A549 (cell line): ENCODE data around the gene TAF1D. TPM values are rescaled to one million over a fixed set of nuclear protein-coding genes. Genes with fewer than 3 reads are reported as not detected.

ENCODE experiments used
- ATAC-seq, 2 experiments: fragments of 200-7000 bp in 1 of 2; fragments of >200 bp in 1 of 2; cut with Nextera tagmentation in 1 of 2; cut with Tn5 transposase in 1 of 2; 3 replicates each; pipeline versions ENCODE4 v1.8.0 to v1.9.1; 2018 to 2020; ENCODE audit warnings: mild to moderate bottlenecking in 1 of 2, moderate library complexity in 1 of 2
- CTCF ChIA-PET: fragments of 300-600 bp; sonication (Branson Sonifier 250); formaldehyde crosslinking; extraction: SDS; loops from one replicate; lab custom pipeline; 2021; ENCODE audit warnings: antibody characterized with exemption, inconsistent platforms; lab: Yijun Ruan, JAX
- POLR2A ChIA-PET: fragments of 350-600 bp; formaldehyde crosslinking; extraction: SDS; loops from one replicate; lab custom pipeline; 2021; ENCODE audit warnings: antibody characterized with exemption, inconsistent platforms; lab: Yijun Ruan, JAX
- DNase-seq, 2 experiments: peaks; one replicate each; pipeline versions ENCODE4 v3.0.0 to v3.0.0-alpha.2; 2011 to 2016; ENCODE audit warnings: low read depth in 1 of 2, low spot score in 1 of 2
- FAIRE-seq: peaks from 2 replicates; lab custom pipeline; 2011; peaks lifted over from hg19 to GRCh38; lab: Jason Lieb, UNC
- H3K27ac ChIP-seq, 2 experiments: fragments of >200 bp; sonication (Bioruptor Twin); formaldehyde crosslinking; 3 replicates each; pipeline ENCODE4 v1.5.1; 2016 to 2017
- H3K4me1 ChIP-seq: fragments of >200 bp; sonication (Bioruptor Twin); formaldehyde crosslinking; 3 replicates; pipeline ENCODE4 v1.6.1; 2016
- H3K4me2 ChIP-seq: fragments of >200 bp; sonication (Bioruptor Twin); formaldehyde crosslinking; 3 replicates; pipeline ENCODE4 v1.6.1; 2016
- H3K4me3 ChIP-seq: fragments of >200 bp; sonication (Bioruptor Twin); formaldehyde crosslinking; 3 replicates; pipeline ENCODE4 v1.5.1; 2016
- H3K9me3 ChIP-seq: fragments of >200 bp; sonication (Bioruptor Twin); formaldehyde crosslinking; 3 replicates; pipeline ENCODE4 v1.6.1; 2016
- BHLHE40 ChIP-seq: IDR thresholded peaks from 2 replicates; pipeline ENCODE4 v1.6.1; 2012; ENCODE audit warnings: low read depth, low read length, inconsistent platforms
- CBX2 ChIP-seq: fragments of 200-600 bp; sonication (generic); IDR thresholded peaks from 2 replicates; pipeline ENCODE4 v1.6.1; 2016; ENCODE audit warnings: low read depth, mild to moderate bottlenecking, borderline replicate concordance
- CHD4 ChIP-seq: fragments of 200-600 bp; sonication (generic); IDR thresholded peaks from 2 replicates; pipeline ENCODE4 v1.6.1; 2016; ENCODE audit warnings: antibody characterized with exemption, mild to moderate bottlenecking, borderline replicate concordance
- CTCF ChIP-seq: fragments of >200 bp; sonication (Bioruptor Twin); formaldehyde crosslinking; IDR thresholded peaks from 3 replicates; pipeline ENCODE4 v1.5.1; 2016
- EHMT2 ChIP-seq: fragments of 200-600 bp; sonication (generic); IDR thresholded peaks from 2 replicates; pipeline ENCODE4 v1.6.1; 2016; ENCODE audit warnings: antibody characterized with exemption, low read depth, mild to moderate bottlenecking, moderate library complexity
- EP300 ChIP-seq, 2 experiments: fragments of >200 bp; sonication (Bioruptor Twin); formaldehyde crosslinking; IDR thresholded peaks; 2 replicates in 1 of 2; 3 replicates in 1 of 2; pipeline ENCODE4 v1.6.1; 2016 to 2017
- ESRRA ChIP-seq: fragments of 150-350 bp; IDR thresholded peaks from 2 replicates; pipeline ENCODE4 v1.6.1; 2014; ENCODE audit warnings: mild to moderate bottlenecking, low read length, borderline replicate concordance
- FOSB ChIP-seq: fragments of 250-450 bp; sonication (Bioruptor Pico); IDR thresholded peaks from 2 replicates; pipeline ENCODE4 v1.5.0; 2020; ENCODE audit warnings: mild to moderate bottlenecking, moderate library complexity
- FOXS1 ChIP-seq: fragments of 250-450 bp; sonication (Bioruptor Pico); IDR thresholded peaks from 2 replicates; pipeline ENCODE4 v1.5.0; 2020; ENCODE audit warnings: mild to moderate bottlenecking, moderate library complexity
- GATA3 ChIP-seq: IDR thresholded peaks from 2 replicates; pipeline ENCODE4 v1.6.1; 2012; ENCODE audit warnings: borderline replicate concordance
- HDAC2 ChIP-seq: fragments of 200-600 bp; sonication (generic); IDR thresholded peaks from 2 replicates; pipeline ENCODE4 v1.6.1; 2016
- HEYL ChIP-seq: fragments of 250-450 bp; sonication (Bioruptor Pico); IDR thresholded peaks from 2 replicates; pipeline ENCODE4 v1.8.0; 2021; ENCODE audit warnings: mild to moderate bottlenecking, moderate library complexity
- KDM1A ChIP-seq: fragments of 200-600 bp; sonication (generic); IDR thresholded peaks from 2 replicates; pipeline ENCODE4 v1.6.1; 2016; ENCODE audit warnings: low read depth, mild to moderate bottlenecking
- MAX ChIP-seq: IDR thresholded peaks from 2 replicates; pipeline ENCODE4 v1.6.1; 2012
- NFE2L2 ChIP-seq: fragments of 150-350 bp; conservative IDR thresholded peaks from 2 replicates; pipeline ENCODE4 v1.6.1; 2014; ENCODE audit warnings: low read length
- PHF8 ChIP-seq: fragments of 200-600 bp; sonication (generic); IDR thresholded peaks from 2 replicates; pipeline ENCODE4 v1.6.1; 2016; ENCODE audit warnings: low read depth, mild to moderate bottlenecking, antibody characterized with exemption, moderate library complexity, borderline replicate concordance
- RAD21 ChIP-seq, 2 experiments: fragments of >200 bp in 1 of 2; sonication (Bioruptor Twin) in 1 of 2; formaldehyde crosslinking in 1 of 2; IDR thresholded peaks in 1 of 2; conservative IDR thresholded peaks in 1 of 2; 2 replicates in 1 of 2; 3 replicates in 1 of 2; pipeline ENCODE4 v1.6.1; 2012 to 2018; ENCODE audit warnings: inconsistent platforms in 1 of 2
- RCOR1 ChIP-seq: fragments of 150-350 bp; IDR thresholded peaks from 2 replicates; pipeline ENCODE4 v1.6.1; 2014; ENCODE audit warnings: antibody characterized with exemption, low read length, low read depth
- USF2 ChIP-seq: fragments of 450-650 bp; IDR thresholded peaks from 2 replicates; pipeline ENCODE4 v1.6.1; 2014; ENCODE audit warnings: antibody characterized with exemption
- ZFP36 ChIP-seq: fragments of 450-650 bp; IDR thresholded peaks from 2 replicates; pipeline ENCODE4 v1.6.1; 2014; ENCODE audit warnings: borderline replicate concordance; ENCODE audit not compliant: partially characterized antibody
- WGBS: methylation state at CpG from one replicate; pipeline ENCODE4 v1.1.6; 2017; ENCODE audit errors: missing lambda C conversion rate; 5-methylcytosine and 5-hydroxymethylcytosine counted together
- polyA plus RNA-seq, 4 experiments: library from polyadenylated mRNA; depleted of rRNA in 3 of 4; stranded (reverse); fragments of >200 nt; fragmentation: RNase III in 1 of 4; extraction: RNeasy Plus Mini Kit Qiagen cat#74134 plus additional on column Dnase treatment in 1 of 4; gene quantifications; 2 replicates in 3 of 4; 3 replicates in 1 of 4; pipeline ENCODE4 v1.2.3, GENCODE V29; 2011 to 2017
- TF ChIP-seq, protein P1 (sequence below): fragments of 250-450 bp; sonication (Bioruptor Pico); IDR thresholded peaks from 2 replicates; pipeline ENCODE4 v1.5.0; 2020; ENCODE audit warnings: low read depth, mild to moderate bottlenecking, moderate library complexity
- TF ChIP-seq, protein P2 (sequence below): fragments of 200-600 bp; sonication (generic); IDR thresholded peaks from 2 replicates; pipeline ENCODE4 v1.6.1; 2016; ENCODE audit warnings: antibody characterized with exemption, mild to moderate bottlenecking, moderate library complexity
- TF ChIP-seq, protein P3 (sequence below): fragments of 150-350 bp; IDR thresholded peaks from 2 replicates; pipeline ENCODE4 v1.6.1; 2014; ENCODE audit warnings: low read depth, mild to moderate bottlenecking, low read length

Gene TAF1D
- polyA plus RNA-seq, 2 of the 4 experiments (the other 2 are of a cell fraction): 116 to 218 TPM

GRCh38 chr11:93718057-93718563 is 23.2 kb downstream of the TAF1D start:
- Histone ChIP-seq H3K4me2 (no peak overlapping the region), H3K4me1 (no peaks in the 10 kb centered on the region), H3K4me3 (no peak overlapping the region), H3K9me3 (no peaks in the 10 kb centered on the region), H3K27ac (no peak overlapping the region)
- FAIRE-seq (no peak), DNase-seq (no peak), ATAC-seq (no peak)
- no peak for TF ChIP-seq HDAC2
- CTCF ChIA-PET: no interaction called here
- POLR2A ChIA-PET: no interaction called here
- WGBS: 88% methylated on average over 4 of the region's 4 CpGs

- FAIRE-seq: no peak
- Histone ChIP-seq H3K4me1 (no peaks in the 10 kb centered on the region), H3K27ac (no peak overlapping the region), H3K4me3 (no peak overlapping the region), H3K4me2 (no peak overlapping the region), H3K9me3 (no peaks in the 10 kb centered on the region)
- WGBS: 100% methylated on average over 1 of the region's 1 CpG
- ChIA-PET POLR2A (no interaction called here), CTCF (interaction anchor here (1.2 kb wide), 1 partner anchor 15 kb away, joined by 3 read pairs; no protein-coding TSS in a partner anchor)
- no peak for ATAC-seq
- DNase-seq: no peak
- TF ChIP-seq RAD21 (conservative IDR thresholded peaks at IDR 0.05 in 1 of 2, IDR thresholded peaks at IDR 0.05 in 1 of 2) (no peak), FOXS1 (CRISPR knock-in tag) (no peak), RCOR1 (no peak), NFE2L2 (no peak), FOSB (no peak), KDM1A (no peak), GATA3 (no peak)
- TF ChIP-seq, protein P1, sequence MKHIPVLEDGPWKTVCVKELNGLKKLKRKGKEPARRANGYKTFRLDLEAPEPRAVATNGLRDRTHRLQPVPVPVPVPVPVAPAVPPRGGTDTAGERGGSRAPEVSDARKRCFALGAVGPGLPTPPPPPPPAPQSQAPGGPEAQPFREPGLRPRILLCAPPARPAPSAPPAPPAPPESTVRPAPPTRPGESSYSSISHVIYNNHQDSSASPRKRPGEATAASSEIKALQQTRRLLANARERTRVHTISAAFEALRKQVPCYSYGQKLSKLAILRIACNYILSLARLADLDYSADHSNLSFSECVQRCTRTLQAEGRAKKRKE: no peak
- TF ChIP-seq, protein P2, sequence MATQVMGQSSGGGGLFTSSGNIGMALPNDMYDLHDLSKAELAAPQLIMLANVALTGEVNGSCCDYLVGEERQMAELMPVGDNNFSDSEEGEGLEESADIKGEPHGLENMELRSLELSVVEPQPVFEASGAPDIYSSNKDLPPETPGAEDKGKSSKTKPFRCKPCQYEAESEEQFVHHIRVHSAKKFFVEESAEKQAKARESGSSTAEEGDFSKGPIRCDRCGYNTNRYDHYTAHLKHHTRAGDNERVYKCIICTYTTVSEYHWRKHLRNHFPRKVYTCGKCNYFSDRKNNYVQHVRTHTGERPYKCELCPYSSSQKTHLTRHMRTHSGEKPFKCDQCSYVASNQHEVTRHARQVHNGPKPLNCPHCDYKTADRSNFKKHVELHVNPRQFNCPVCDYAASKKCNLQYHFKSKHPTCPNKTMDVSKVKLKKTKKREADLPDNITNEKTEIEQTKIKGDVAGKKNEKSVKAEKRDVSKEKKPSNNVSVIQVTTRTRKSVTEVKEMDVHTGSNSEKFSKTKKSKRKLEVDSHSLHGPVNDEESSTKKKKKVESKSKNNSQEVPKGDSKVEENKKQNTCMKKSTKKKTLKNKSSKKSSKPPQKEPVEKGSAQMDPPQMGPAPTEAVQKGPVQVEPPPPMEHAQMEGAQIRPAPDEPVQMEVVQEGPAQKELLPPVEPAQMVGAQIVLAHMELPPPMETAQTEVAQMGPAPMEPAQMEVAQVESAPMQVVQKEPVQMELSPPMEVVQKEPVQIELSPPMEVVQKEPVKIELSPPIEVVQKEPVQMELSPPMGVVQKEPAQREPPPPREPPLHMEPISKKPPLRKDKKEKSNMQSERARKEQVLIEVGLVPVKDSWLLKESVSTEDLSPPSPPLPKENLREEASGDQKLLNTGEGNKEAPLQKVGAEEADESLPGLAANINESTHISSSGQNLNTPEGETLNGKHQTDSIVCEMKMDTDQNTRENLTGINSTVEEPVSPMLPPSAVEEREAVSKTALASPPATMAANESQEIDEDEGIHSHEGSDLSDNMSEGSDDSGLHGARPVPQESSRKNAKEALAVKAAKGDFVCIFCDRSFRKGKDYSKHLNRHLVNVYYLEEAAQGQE: no peak
These were observed 23.8 kb downstream of the TAF1D start for GRCh38 chr11:93717501-93717900.

DNA sequence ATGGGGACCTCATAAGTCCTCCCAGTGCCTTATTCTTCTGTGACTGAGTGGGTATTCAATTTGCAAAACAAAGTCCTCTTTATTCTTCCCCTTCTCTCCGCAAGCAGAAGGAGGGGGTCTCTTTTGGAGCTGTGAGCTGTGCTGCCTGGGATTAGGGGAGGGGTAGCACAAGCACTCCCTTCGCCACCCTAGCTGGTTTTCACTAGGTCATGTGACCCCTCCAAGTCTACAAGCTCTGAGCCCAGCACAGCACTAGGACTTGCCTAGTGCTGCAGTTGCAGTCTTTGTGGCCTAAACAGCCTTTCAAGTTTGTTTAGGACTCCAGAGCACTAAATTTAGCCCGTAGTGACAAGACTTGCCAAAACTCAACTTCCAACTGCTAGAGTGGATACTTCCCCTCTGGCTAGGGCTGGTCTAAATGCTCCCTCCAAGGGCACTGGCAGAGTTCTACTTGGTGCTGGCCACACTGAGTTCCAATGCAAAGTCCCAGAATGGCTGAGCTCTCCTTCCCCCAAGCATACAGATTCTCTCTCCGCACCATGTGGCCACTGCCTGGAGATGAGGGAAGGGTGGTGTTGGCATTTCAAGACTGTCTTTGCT is 25.4 kb downstream of the TAF1D start:
- ATAC-seq: no peak
- CTCF ChIA-PET: no interaction called here
- 100% methylated on average over 4 of the region's 4 CpGs for WGBS
- Histone ChIP-seq H3K4me2 (no peak overlapping the region), H3K27ac (no peak overlapping the region), H3K4me1 (no peaks in the 10 kb centered on the region), H3K4me3 (no peak overlapping the region), H3K9me3 (0 out of 3 replicates have a peak, but pooled peaks cover 3% of the 10 kb centered on the region)
- POLR2A ChIA-PET: no interaction called here
- FAIRE-seq: no peak
- DNase-seq: no peak
- TF ChIP-seq, protein P3, sequence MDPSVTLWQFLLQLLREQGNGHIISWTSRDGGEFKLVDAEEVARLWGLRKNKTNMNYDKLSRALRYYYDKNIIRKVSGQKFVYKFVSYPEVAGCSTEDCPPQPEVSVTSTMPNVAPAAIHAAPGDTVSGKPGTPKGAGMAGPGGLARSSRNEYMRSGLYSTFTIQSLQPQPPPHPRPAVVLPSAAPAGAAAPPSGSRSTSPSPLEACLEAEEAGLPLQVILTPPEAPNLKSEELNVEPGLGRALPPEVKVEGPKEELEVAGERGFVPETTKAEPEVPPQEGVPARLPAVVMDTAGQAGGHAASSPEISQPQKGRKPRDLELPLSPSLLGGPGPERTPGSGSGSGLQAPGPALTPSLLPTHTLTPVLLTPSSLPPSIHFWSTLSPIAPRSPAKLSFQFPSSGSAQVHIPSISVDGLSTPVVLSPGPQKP: no peak
- TF ChIP-seq EP300 (IDR thresholded peaks at IDR 0.05) (no peak), MAX (no peak), PHF8 (no peak), USF2 (no peak), CBX2 (no peak), HEYL (CRISPR knock-in tag) (no peak), CHD4 (no peak), BHLHE40 (no peak), FOXS1 (CRISPR knock-in tag) (no peak), CTCF (no peak), ESRRA (no peak), EHMT2 (no peak), KDM1A (no peak), ZFP36 (no peak)
- TF ChIP-seq, protein P1: no peak
